HEK293 (cell line): ENCODE measurements around the gene C11orf98.
"Not testable (repeated sequence)": the region's sequence is repeated elsewhere in the genome, so short reads cannot be mapped to it uniquely, and the experiment has no call there.

Source experiments
- CTCF ChIA-PET: fragments of 350-600 bp; formaldehyde crosslinking; extraction: SDS; loops from one replicate; lab custom pipeline; 2021; ENCODE audit warnings: antibody characterized with exemption; lab: Yijun Ruan, JAX
- POLR2A ChIA-PET: fragments of 300-600 bp; formaldehyde crosslinking; extraction: SDS; loops from one replicate; lab custom pipeline; 2020; ENCODE audit warnings: antibody characterized with exemption, inconsistent platforms; lab: Yijun Ruan, JAX
- H3K27ac ChIP-seq: fragments of 200-500 bp; sonication (Bioruptor generic); 2 replicates; pipeline ENCODE4 v1.5.1; 2014; ENCODE audit warnings: low read depth, low read length, control low read depth, inconsistent platforms; ENCODE audit errors: extremely low read depth
- H3K36me3 ChIP-seq, 2 experiments: fragments of 200-500 bp in 1 of 2; sonication (Bioruptor generic) in 1 of 2; 1 replicate in 1 of 2; 2 replicates in 1 of 2; pipeline ENCODE4 v1.5.1; 2014 to 2017; ENCODE audit warnings: inconsistent platforms in 2 of 2, low read length in 2 of 2; ENCODE audit not compliant: control insufficient read depth in 2 of 2, insufficient read depth in 1 of 2
- H3K4me1 ChIP-seq: fragments of 200-500 bp; sonication (Bioruptor generic); 2 replicates; pipeline ENCODE4 v1.5.1; 2014; ENCODE audit warnings: mild to moderate bottlenecking, low read length, inconsistent platforms; ENCODE audit not compliant: control insufficient read depth, insufficient read depth
- H3K4me3 ChIP-seq: 2 replicates; pipeline ENCODE4 v1.5.1; 2011; ENCODE audit warnings: low read depth, mild to moderate bottlenecking, control low read depth, low read length, moderate library complexity
- H3K9me3 ChIP-seq: fragments of 200-500 bp; sonication (Bioruptor generic); 2 replicates; pipeline ENCODE4 v1.5.1; 2014; ENCODE audit warnings: low read depth, low read length, inconsistent platforms; ENCODE audit not compliant: control insufficient read depth, insufficient read depth
- BCL11A ChIP-seq: fragments of 450-650 bp; formaldehyde crosslinking; IDR thresholded peaks from 2 replicates; pipeline ENCODE4 v1.5.1; 2016; ENCODE audit warnings: low read depth, missing biosample characterization, missing genetic modification characterization
- MZF1 ChIP-seq: fragments of 450-650 bp; formaldehyde crosslinking; IDR thresholded peaks from 2 replicates; pipeline ENCODE4 v1.5.1; 2017; ENCODE audit warnings: missing biosample characterization, missing genetic modification characterization, borderline replicate concordance
- SETDB1 ChIP-seq: IDR thresholded peaks from one replicate; pipeline ENCODE4 v1.6.1; 2017; ENCODE audit warnings: mild to moderate bottlenecking, low read length, moderate library complexity, mixed read lengths; ENCODE audit not compliant: insufficient read length
- ZBTB20 ChIP-seq: fragments of 450-650 bp; formaldehyde crosslinking; IDR thresholded peaks from 2 replicates; pipeline ENCODE4 v1.5.1; 2016; ENCODE audit warnings: missing biosample characterization, missing genetic modification characterization
- ZNF175 ChIP-seq: fragments of 450-650 bp; formaldehyde crosslinking; IDR thresholded peaks from 2 replicates; pipeline ENCODE4 v1.5.1; 2016; ENCODE audit warnings: missing biosample characterization, missing genetic modification characterization
- ZNF544 ChIP-seq: fragments of 450-650 bp; formaldehyde crosslinking; IDR thresholded peaks from 2 replicates; pipeline ENCODE4 v1.5.0; 2017; ENCODE audit warnings: missing biosample characterization, missing genetic modification characterization
- ZNF837 ChIP-seq: fragments of 450-650 bp; formaldehyde crosslinking; IDR thresholded peaks from 2 replicates; pipeline ENCODE4 v1.5.1; 2016; ENCODE audit warnings: missing biosample characterization, missing genetic modification characterization
- TF ChIP-seq, protein P1 (sequence below): fragments of 450-650 bp; formaldehyde crosslinking; IDR thresholded peaks from 2 replicates; pipeline ENCODE4 v1.5.1; 2016; ENCODE audit warnings: missing biosample characterization, missing genetic modification characterization
- TF ChIP-seq, protein P2 (sequence below): fragments of 450-650 bp; formaldehyde crosslinking; IDR thresholded peaks from 2 replicates; pipeline ENCODE4 v1.5.1; 2017; ENCODE audit warnings: missing biosample characterization, missing genetic modification characterization
- TF ChIP-seq, protein P3 (sequence below): fragments of 450-650 bp; formaldehyde crosslinking; IDR thresholded peaks from 2 replicates; pipeline ENCODE4 v1.5.1; 2017; ENCODE audit warnings: missing biosample characterization, missing genetic modification characterization
- TF ChIP-seq, protein P4 (sequence below): fragments of 450-650 bp; formaldehyde crosslinking; IDR thresholded peaks from 2 replicates; pipeline ENCODE4 v1.5.1; 2016; ENCODE audit warnings: missing biosample characterization, missing genetic modification characterization

C11orf98 gene

DNA sequence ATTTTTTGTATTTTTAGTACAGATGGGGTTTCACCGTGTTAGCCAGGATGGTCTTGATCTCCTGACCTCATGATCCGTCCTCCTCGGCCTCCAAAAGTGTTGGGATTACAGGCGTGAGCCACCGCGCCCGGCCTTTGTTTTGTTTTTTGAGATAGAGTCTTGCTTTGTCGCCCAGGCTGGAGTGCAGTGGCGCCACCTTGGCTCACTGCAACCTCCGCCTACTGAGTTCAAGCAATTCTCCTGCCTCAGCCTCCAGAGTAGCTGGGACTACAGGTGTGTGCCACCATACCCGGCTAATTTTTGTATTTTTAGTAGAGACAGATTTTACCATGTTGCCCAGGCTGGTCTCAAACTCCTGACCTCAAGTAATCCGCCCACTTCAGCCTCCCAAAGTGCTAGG is 14.7 kb downstream of the C11orf98 start:
- H3K27ac ChIP-seq, H3K9me3 ChIP-seq, H3K4me3 ChIP-seq, H3K4me1 ChIP-seq: not testable (repeated sequence)
- CTCF ChIA-PET, result interaction anchor here (1.1 kb wide), 1 partner anchor 58 kb away, joined by 3 read pairs; no protein-coding TSS in a partner anchor
- POLR2A ChIA-PET, result interaction anchor here (0.6 to 5.9 kb wide), 5 partner anchors 10 to 76 kb away, joined by 3 to 79 read pairs (median 11); partner anchors contain the start of genes C11orf98, CSKMT, LBHD1 and TUT1
- TF ChIP-seq, protein P1, sequence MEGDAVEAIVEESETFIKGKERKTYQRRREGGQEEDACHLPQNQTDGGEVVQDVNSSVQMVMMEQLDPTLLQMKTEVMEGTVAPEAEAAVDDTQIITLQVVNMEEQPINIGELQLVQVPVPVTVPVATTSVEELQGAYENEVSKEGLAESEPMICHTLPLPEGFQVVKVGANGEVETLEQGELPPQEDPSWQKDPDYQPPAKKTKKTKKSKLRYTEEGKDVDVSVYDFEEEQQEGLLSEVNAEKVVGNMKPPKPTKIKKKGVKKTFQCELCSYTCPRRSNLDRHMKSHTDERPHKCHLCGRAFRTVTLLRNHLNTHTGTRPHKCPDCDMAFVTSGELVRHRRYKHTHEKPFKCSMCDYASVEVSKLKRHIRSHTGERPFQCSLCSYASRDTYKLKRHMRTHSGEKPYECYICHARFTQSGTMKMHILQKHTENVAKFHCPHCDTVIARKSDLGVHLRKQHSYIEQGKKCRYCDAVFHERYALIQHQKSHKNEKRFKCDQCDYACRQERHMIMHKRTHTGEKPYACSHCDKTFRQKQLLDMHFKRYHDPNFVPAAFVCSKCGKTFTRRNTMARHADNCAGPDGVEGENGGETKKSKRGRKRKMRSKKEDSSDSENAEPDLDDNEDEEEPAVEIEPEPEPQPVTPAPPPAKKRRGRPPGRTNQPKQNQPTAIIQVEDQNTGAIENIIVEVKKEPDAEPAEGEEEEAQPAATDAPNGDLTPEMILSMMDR (tag by site-specific recombination), result 0 out of 2 replicates have a peak, but pooled peaks have one; percentile 18
- peaks cover 0 to 32% of the 10 kb centered on the region in 2 experiments; a peak in 1 of 3 replicates for H3K36me3 ChIP-seq

DNA sequence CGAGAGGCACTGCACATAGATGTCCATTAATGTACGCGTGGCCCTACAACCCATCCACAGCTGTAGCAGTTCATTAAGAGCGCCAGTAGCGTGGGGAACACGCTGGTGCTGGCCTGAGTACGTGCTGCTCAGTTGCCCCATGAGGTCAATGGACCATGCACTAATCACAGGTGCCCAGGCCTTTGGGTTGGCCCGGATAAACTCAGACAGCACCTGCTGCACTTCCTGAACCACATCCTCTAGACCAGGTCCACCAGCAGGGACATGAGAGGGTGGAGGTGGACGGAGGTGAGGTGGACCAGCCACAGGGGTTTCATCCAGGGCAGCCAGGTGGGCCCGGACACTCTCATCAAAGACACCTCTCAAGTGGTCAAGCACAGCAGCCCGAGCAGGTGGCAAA is 15.5 kb downstream of the C11orf98 start:
- Histone ChIP-seq H3K27ac (no peak overlapping the region), H3K4me3 (no peak overlapping the region), H3K9me3 (no peaks in the 10 kb centered on the region), H3K36me3 (peaks cover 0 to 38% of the 10 kb centered on the region in 2 experiments; a peak in 1 of 3 replicates), H3K4me1 (peaks cover 3% of the 10 kb centered on the region; the same call in 1 of the 2 replicates)
- ChIA-PET CTCF (interaction anchor here (0.6 to 1.3 kb wide), 2 partner anchors 12 to 137 kb away, joined by 3 read pairs; no protein-coding TSS in a partner anchor), POLR2A (interaction anchor here (1.2 to 5.9 kb wide), 7 partner anchors 15 to 78 kb away, joined by 3 to 79 read pairs (median 7); partner anchors contain the start of genes C11orf98, CSKMT, HNRNPUL2 and LBHD1)
- TF ChIP-seq, protein P2, sequence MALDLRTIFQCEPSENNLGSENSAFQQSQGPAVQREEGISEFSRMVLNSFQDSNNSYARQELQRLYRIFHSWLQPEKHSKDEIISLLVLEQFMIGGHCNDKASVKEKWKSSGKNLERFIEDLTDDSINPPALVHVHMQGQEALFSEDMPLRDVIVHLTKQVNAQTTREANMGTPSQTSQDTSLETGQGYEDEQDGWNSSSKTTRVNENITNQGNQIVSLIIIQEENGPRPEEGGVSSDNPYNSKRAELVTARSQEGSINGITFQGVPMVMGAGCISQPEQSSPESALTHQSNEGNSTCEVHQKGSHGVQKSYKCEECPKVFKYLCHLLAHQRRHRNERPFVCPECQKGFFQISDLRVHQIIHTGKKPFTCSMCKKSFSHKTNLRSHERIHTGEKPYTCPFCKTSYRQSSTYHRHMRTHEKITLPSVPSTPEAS (tag by site-specific recombination), result no peak

DNA sequence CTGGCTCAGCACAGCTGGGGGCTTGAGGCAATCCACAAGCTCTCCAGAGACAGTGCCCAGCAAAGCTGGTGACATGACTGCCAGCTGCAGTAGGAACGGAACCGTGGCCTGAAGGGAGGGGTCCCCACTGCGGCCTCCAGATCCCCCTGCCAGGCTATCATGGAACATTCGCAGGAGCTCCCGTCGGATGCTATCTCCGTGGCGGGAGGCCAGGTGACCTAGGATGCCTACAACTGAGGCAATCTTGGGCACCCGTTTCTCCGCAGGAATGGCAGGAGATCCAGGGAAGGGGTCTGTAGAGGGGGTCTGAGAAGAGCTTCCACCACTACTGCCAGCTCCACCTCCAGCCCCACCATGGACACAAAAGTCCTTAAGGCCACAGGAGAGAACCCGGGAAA is 16.0 kb downstream of the C11orf98 start:
- TF ChIP-seq ZNF175, result no peak
- TF ChIP-seq, protein P3, sequence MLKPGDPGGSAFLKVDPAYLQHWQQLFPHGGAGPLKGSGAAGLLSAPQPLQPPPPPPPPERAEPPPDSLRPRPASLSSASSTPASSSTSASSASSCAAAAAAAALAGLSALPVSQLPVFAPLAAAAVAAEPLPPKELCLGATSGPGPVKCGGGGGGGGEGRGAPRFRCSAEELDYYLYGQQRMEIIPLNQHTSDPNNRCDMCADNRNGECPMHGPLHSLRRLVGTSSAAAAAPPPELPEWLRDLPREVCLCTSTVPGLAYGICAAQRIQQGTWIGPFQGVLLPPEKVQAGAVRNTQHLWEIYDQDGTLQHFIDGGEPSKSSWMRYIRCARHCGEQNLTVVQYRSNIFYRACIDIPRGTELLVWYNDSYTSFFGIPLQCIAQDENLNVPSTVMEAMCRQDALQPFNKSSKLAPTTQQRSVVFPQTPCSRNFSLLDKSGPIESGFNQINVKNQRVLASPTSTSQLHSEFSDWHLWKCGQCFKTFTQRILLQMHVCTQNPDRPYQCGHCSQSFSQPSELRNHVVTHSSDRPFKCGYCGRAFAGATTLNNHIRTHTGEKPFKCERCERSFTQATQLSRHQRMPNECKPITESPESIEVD (tag by site-specific recombination), result no peak
- TF ChIP-seq ZNF837 (tag by site-specific recombination), result no peak
- TF ChIP-seq BCL11A (tag by site-specific recombination), result no peak
- no peak for TF ChIP-seq MZF1
- TF ChIP-seq ZBTB20 (tag by site-specific recombination), result no peak
- TF ChIP-seq ZNF544 (tag by site-specific recombination), result no peak
- no peak for TF ChIP-seq SETDB1
- TF ChIP-seq, protein P4, sequence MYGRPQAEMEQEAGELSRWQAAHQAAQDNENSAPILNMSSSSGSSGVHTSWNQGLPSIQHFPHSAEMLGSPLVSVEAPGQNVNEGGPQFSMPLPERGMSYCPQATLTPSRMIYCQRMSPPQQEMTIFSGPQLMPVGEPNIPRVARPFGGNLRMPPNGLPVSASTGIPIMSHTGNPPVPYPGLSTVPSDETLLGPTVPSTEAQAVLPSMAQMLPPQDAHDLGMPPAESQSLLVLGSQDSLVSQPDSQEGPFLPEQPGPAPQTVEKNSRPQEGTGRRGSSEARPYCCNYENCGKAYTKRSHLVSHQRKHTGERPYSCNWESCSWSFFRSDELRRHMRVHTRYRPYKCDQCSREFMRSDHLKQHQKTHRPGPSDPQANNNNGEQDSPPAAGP (tag by site-specific recombination), result no peak
- Histone ChIP-seq H3K9me3 (no peaks in the 10 kb centered on the region), H3K36me3 (peaks cover 3 to 43% of the 10 kb centered on the region in 2 experiments; a peak in 2 of 3 replicates), H3K27ac (no peak overlapping the region), H3K4me3 (no peak overlapping the region), H3K4me1 (peaks cover 3% of the 10 kb centered on the region; the same call in 1 of the 2 replicates)
- ChIA-PET POLR2A (interaction anchor here (1.2 to 5.9 kb wide), 7 partner anchors 16 to 79 kb away, joined by 3 to 79 read pairs (median 7); partner anchors contain the start of genes C11orf98, CSKMT, HNRNPUL2 and LBHD1), CTCF (interaction anchor here (0.9 to 1.3 kb wide), 3 partner anchors 16 to 138 kb away, joined by 3 to 4 read pairs (median 3); partner anchors contain the start of genes C11orf98 and CSKMT)
